HG02852 (cell line): Measurements from ENCODE around the gene APIP.
A peak's percentile ranks its signal among the peaks of the same experiment; 100 is the strongest.

Experiments used
- ATAC-seq: cut with Tn5 transposase; IDR thresholded peaks from one replicate; pipeline ENCODE4 v1.9.1; 2021; ENCODE audit warnings: mild to moderate bottlenecking, moderate library complexity; ENCODE audit not compliant: unreplicated experiment

APIP gene

GRCh38 chr11:34916015-34916842 lies at the start of gene APIP, which contains the start of gene PDHX:
APIP (minus strand) TSS chr11:34916379; CDS start chr11:34916284, 95 bp downstream.
PDHX (plus strand) TSS chr11:34916618; CDS start chr11:34916656, 38 bp downstream.
- peak; percentile 90 for ATAC-seq

- no peak for ATAC-seq
Measured at GRCh38 chr11:34964610-34965331, 48.6 kb upstream of the APIP start.

GRCh38 chr11:34963351-34963750 lies 47.2 kb upstream of the APIP start:
- no peak for ATAC-seq

- no peak for ATAC-seq
Measured at GRCh38 chr11:34962034-34962433, 45.9 kb upstream of the APIP start.

- ATAC-seq, result no peak
Measured at GRCh38 chr11:34960277-34960676, 44.1 kb upstream of the APIP start.

GRCh38 chr11:34959770-34960169 lies 43.6 kb upstream of the APIP start:
- ATAC-seq, result no peak

- no peak for ATAC-seq
Measured at GRCh38 chr11:34957606-34958005, 41.4 kb upstream of the APIP start.

- no peak for ATAC-seq
Measured at GRCh38 chr11:34957206-34957605, 41.0 kb upstream of the APIP start.

GRCh38 chr11:34953955-34954354 lies 37.8 kb upstream of the APIP start:
- no peak for ATAC-seq

- ATAC-seq, result no peak
Measured at GRCh38 chr11:34948696-34949095, 32.5 kb upstream of the APIP start.

- no peak for ATAC-seq
Measured at GRCh38 chr11:34944692-34945091, 28.5 kb upstream of the APIP start.

GRCh38 chr11:34941688-34942087 lies 25.5 kb upstream of the APIP start:
- no peak for ATAC-seq

- ATAC-seq, result peak; percentile 54
Measured at GRCh38 chr11:34940026-34940677, 24.0 kb upstream of the APIP start.

- no peak for ATAC-seq
Measured at GRCh38 chr11:34938611-34939010, 22.4 kb upstream of the APIP start.

GRCh38 chr11:34936945-34937629 lies 20.9 kb upstream of the APIP start:
- no peak for ATAC-seq

- no peak for ATAC-seq
Measured at GRCh38 chr11:34929794-34930763, 13.9 kb upstream of the APIP start.

GRCh38 chr11:34928960-34929680 lies 12.9 kb upstream of the APIP start:
- no peak for ATAC-seq

GRCh38 chr11:34928268-34928959 lies 12.2 kb upstream of the APIP start:
- no peak for ATAC-seq

- ATAC-seq, result no peak
Measured at GRCh38 chr11:34926831-34927132, 10.6 kb upstream of the APIP start.
